ENCODE results near the gene TRMT61A.

DNA sequence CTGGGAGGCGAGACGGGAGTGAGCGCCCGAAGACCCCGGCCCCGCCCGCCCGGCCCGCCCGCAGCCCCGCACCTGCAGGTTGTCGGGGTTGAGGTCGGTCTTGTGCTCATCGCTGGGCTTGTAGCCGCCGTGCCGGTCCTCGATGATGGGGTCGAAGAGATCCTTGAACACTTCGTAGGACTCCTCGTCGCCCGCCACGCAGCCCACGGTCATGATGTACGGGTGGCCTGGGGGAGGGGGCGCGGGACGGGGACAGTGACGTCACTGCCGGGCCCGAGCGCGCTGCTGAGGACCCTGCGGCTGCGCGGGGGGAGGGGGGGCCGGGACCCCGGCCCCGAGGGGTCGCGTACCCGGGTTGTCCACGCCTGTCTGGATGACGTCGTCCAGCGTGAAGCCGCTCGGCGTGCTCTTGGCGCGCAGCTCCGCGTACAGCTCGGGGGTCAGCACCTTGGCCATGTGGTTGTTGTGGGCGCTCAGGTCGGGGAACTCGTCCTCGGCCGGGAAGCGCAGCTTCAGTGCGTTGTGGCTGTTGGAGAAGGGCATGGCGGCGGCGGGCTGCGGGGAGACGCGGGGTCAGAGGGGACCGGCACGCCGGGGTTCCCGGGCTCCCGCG is 6.9 kb upstream of the TRMT61A start:
- TF ChIP-seq EZH2 (IDR thresholded peaks at IDR 0.05) (no peak), POLR2AphosphoS5 (IDR thresholded peaks at IDR 0.05; ENCODE audit: borderline replicate concordance, low read depth, low read length) (no peak; the same call in 1 of the 2 replicates), FOXP2 (optimal IDR thresholded peaks at IDR 0.05; ENCODE audit: control extremely low read depth, extremely low read length, insufficient read depth) (no peak)

All from SK-N-MC (cell line).